CD4-positive, alpha-beta T cell (primary cell): ENCODE data around the gene ALLC. TPM values are rescaled to one million over a fixed set of nuclear protein-coding genes. Genes with fewer than 3 reads are reported as not detected.

Source experiments
- ATAC-seq: fragments of 200-7000 bp; cut with Tn5 transposase; one replicate; pipeline ENCODE4 v1.10.0; 2022; ENCODE audit warnings: mild to moderate bottlenecking; ENCODE audit not compliant: poor library complexity
- CTCF ChIA-PET: fragments of 350-600 bp; sonication (Branson Sonifier 250); formaldehyde crosslinking; loops from one replicate; lab custom pipeline; 2021; ENCODE audit warnings: antibody characterized with exemption, inconsistent platforms; lab: Charles Lee
- POLR2A ChIA-PET: fragments of 350-600 bp; sonication (Branson Sonifier 250); formaldehyde crosslinking; loops from one replicate; lab custom pipeline; 2021; ENCODE audit warnings: antibody characterized with exemption, inconsistent platforms; lab: Charles Lee
- DNase-seq, 14 experiments: peaks; one replicate each; pipeline ENCODE4 v3.0.0-alpha.2; 2013 to 2020; ENCODE audit warnings: mixed read lengths in 2 of 14
- H3K27ac ChIP-seq, 2 donors: one replicate each; pipeline versions ENCODE4 v1.5.1 to v1.7.0; 2013; ENCODE audit warnings: low read length in 2 of 2, low read depth in 1 of 2, mild to moderate bottlenecking in 1 of 2
- H3K27me3 ChIP-seq, 2 experiments: 1 replicate in 1 of 2; 2 replicates in 1 of 2; pipeline versions ENCODE4 v1.6.1 to v1.7.0; 2013; ENCODE audit warnings: low read length in 2 of 2, control low read depth in 1 of 2, mild to moderate bottlenecking in 1 of 2, moderate library complexity in 1 of 2; ENCODE audit not compliant: insufficient read depth in 2 of 2, control insufficient read depth in 1 of 2
- H3K36me3 ChIP-seq: one replicate; pipeline ENCODE4 v1.6.1; 2013; ENCODE audit warnings: low read length, control low read depth; ENCODE audit not compliant: insufficient read depth
- H3K4me1 ChIP-seq: one replicate; pipeline ENCODE4 v1.6.1; 2013; ENCODE audit warnings: low read length, control low read depth; ENCODE audit not compliant: insufficient read depth
- H3K4me3 ChIP-seq: one replicate; pipeline ENCODE4 v1.5.1; 2013; ENCODE audit warnings: mild to moderate bottlenecking, low read length, moderate library complexity
- H3K9me3 ChIP-seq, 2 experiments: 1 replicate in 1 of 2; 2 replicates in 1 of 2; pipeline versions ENCODE4 v1.6.1 to v1.7.0; 2013; ENCODE audit warnings: low read length in 2 of 2, mild to moderate bottlenecking in 2 of 2, control low read depth in 1 of 2, moderate library complexity in 1 of 2; ENCODE audit not compliant: control insufficient read depth in 1 of 2, insufficient read depth in 1 of 2
- H3K27ac Mint-ChIP-seq: one replicate; pipeline ENCODE4 v1.8.0; 2020; ENCODE audit warnings: mixed read lengths
- H3K27me3 Mint-ChIP-seq: one replicate; pipeline ENCODE4 v1.8.0; 2021; ENCODE audit warnings: mixed read lengths
- H3K36me3 Mint-ChIP-seq: one replicate; pipeline ENCODE4 v1.8.0; 2021; ENCODE audit warnings: low read depth, mixed read lengths
- H3K4me1 Mint-ChIP-seq: one replicate; pipeline ENCODE4 v1.8.0; 2021; ENCODE audit warnings: low read depth, mixed read lengths
- H3K4me3 Mint-ChIP-seq: one replicate; pipeline ENCODE4 v1.8.0; 2020; ENCODE audit warnings: mild to moderate bottlenecking, mixed read lengths
- H3K9me3 Mint-ChIP-seq: one replicate; pipeline ENCODE4 v1.8.0; 2020; ENCODE audit warnings: mixed read lengths
- CTCF ChIP-seq: fragments of 200-600 bp; IDR thresholded peaks from one replicate; pipeline ENCODE4 v1.8.0; 2022; ENCODE audit warnings: antibody characterized with exemption, mild to moderate bottlenecking
- intact Hi-C, 2 experiments: fragments of 100-400 bp; cut with DNase I in 1 of 2; cut with micrococcal nuclease in 1 of 2; formaldehyde crosslinking; loops; one replicate each; pipeline versions ENCODE4 v1.15.1 to v1.9.0; 2023 to 2025; cut with DNase I, micrococcal nuclease
- total RNA-seq, 174 experiments: library from RNA in 2 of 174; stranded (reverse) in 2 of 174; gene quantifications; one replicate each; pipeline ENCODE4 v1.2.3 and lab custom pipeline; 2021 to 2026

The ALLC gene
- total RNA-seq, 2 experiments from 2014 or later, result not detected

- Histone ChIP-seq H3K9me3 (peaks cover 0 to 9% of the 10 kb centered on the region in 2 experiments), H3K4me1 (no peaks in the 10 kb centered on the region), H3K27ac (no peak overlapping the region), H3K4me3 (no peak overlapping the region), H3K36me3 (no peaks in the 10 kb centered on the region), H3K27me3 (no peaks in the 10 kb centered on the region)
- no peak for TF ChIP-seq CTCF
- ATAC-seq (no peak), DNase-seq (no peak)
- no peak overlapping the region for H3K27ac Mint-ChIP-seq
- ChIA-PET POLR2A (no interaction called here), CTCF (no interaction called here)
- no peaks in the 10 kb centered on the region for H3K9me3 Mint-ChIP-seq
- H3K36me3 Mint-ChIP-seq, result no peaks in the 10 kb centered on the region
- H3K4me3 Mint-ChIP-seq, result no peak overlapping the region
- intact Hi-C loops, result no loop called here
- H3K4me1 Mint-ChIP-seq, result no peaks in the 10 kb centered on the region
- no peaks in the 10 kb centered on the region for H3K27me3 Mint-ChIP-seq
These were observed 37.2 kb upstream of the ALLC start for GRCh38 chr2:3620834-3621233.

- H3K27me3 ChIP-seq, result no peaks in the 10 kb centered on the region
- Mint-ChIP-seq H3K36me3 (no peaks in the 10 kb centered on the region), H3K4me1 (no peaks in the 10 kb centered on the region), H3K4me3 (no peak overlapping the region), H3K27me3 (no peaks in the 10 kb centered on the region), H3K27ac (no peak overlapping the region), H3K9me3 (no peaks in the 10 kb centered on the region)
- H3K4me1 ChIP-seq, result no peaks in the 10 kb centered on the region
- DNase-seq (no peak), ATAC-seq (no peak)
- H3K4me3 ChIP-seq, result no peak overlapping the region
- H3K9me3 ChIP-seq, result no peaks in the 10 kb centered on the region
- POLR2A ChIA-PET, result interaction anchor here (0.5 kb wide), 1 partner anchor 143 kb away, joined by 3 read pairs; no protein-coding TSS in a partner anchor
- intact Hi-C loops, result no loop called here
- H3K27ac ChIP-seq, result no peak overlapping the region
- TF ChIP-seq CTCF, result no peak
- no peaks in the 10 kb centered on the region for H3K36me3 ChIP-seq
- CTCF ChIA-PET, result no interaction called here
These were observed 35.0 kb upstream of the ALLC start for GRCh38 chr2:3622967-3623366.

- no peak overlapping the region for H3K27ac ChIP-seq
- H3K9me3 ChIP-seq, result no peaks in the 10 kb centered on the region
- Mint-ChIP-seq H3K27ac (no peak overlapping the region), H3K9me3 (no peaks in the 10 kb centered on the region), H3K4me3 (no peak overlapping the region), H3K36me3 (no peaks in the 10 kb centered on the region), H3K4me1 (no peaks in the 10 kb centered on the region), H3K27me3 (no peaks in the 10 kb centered on the region)
- ATAC-seq (no peak), DNase-seq (no peak)
- ChIA-PET POLR2A (no interaction called here), CTCF (no interaction called here)
- no peak for TF ChIP-seq CTCF
- H3K36me3 ChIP-seq, result no peaks in the 10 kb centered on the region
- intact Hi-C loops, result no loop called here
- H3K4me1 ChIP-seq, result no peaks in the 10 kb centered on the region
- H3K27me3 ChIP-seq, result no peaks in the 10 kb centered on the region
- no peak overlapping the region for H3K4me3 ChIP-seq
These were observed 33.8 kb upstream of the ALLC start for GRCh38 chr2:3624059-3624794.
